NCI-H526 (cell line): Measurements from ENCODE around the gene SPDYE2B.
"Not testable (repeated sequence)": the region's sequence is repeated elsewhere in the genome, so short reads cannot be mapped to it uniquely, and the experiment has no call there.

Experiments used
- DNase-seq, 2 experiments: peaks; one replicate each; lab custom pipeline; 2025; lab: John Stamatoyannopoulos, UW

The SPDYE2B gene

DNA sequence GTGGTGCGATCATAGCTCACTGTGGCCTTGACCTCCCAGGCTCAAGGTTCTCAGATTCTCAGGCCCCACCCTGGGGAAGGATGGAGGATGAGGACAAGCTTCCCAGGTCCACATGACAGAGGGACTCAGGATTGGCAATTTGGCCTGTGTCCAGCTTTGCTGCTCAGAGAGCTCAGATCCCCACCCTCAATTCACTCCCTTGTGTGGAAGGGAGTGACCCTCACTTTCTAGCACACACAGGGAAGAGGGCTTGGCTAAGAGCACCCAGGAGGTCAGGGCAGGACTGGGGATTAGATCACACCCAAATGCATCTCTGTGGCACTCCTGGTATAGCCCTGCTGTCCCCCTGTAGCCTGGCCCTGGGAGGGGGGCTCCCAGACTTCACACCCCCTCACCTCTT, 6.7 kb upstream of the SPDYE2B start:
- DNase-seq: not testable (repeated sequence)

DNA sequence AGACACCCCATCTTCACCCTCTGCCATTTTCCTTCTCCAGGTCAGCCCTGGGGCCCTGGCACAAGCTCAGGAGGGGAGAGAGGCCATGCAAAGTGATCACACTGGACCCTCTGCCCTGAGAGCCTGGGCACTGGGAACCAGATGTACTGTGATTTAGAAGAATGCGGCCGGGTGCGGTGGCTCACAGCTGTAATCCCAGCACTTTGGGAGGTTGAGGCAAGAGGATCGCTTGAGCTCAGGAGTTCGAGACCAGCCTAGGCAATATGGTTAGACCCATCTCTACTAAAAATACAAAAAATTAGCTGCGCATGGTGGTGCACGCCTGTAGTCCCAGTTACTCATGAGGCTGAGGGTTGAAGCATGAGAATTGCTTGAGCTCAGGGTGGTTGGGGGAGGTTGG, 2.3 kb upstream of the SPDYE2B start:
- DNase-seq: not testable (repeated sequence)

DNA sequence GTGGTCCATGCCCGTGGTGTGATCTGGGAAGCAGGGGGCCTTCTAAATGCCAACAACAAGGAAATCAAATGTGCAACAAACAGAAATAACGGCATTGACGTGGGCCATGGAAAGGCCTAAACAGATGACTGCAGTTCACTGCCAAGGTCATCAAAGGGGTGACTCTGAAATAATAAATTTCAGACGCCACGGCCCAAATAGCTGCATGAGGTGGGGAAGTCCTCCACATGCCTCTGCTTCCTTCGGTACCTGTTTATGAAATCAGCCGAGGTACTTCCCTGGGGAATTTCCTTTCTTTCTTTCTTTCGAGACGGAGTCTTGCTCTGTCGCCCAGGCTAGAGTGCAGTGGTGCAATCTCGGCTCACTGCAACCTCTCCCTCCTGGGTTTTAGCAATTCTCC, 14.6 kb downstream of the SPDYE2B start:
- DNase-seq: not testable (repeated sequence)

DNA sequence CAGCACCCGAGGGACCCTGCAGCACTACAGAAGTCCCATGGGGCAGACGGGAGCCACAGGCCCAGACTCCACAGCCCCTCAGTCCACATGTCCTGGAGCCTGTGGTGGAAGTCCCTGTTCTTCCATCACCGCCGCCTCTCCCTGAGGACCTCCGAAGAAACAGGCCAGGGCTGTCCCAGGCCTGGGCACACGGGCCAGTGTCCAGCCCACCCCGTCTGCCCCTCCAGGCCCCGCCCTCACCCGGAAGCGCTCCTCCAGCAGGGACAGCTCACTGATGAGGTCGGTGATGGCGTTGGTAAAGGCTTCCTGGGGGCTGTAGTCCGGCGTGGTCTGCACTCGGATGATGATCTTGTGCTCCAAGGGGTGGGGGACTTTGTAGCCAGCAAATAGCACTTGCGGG, 16.7 kb downstream of the SPDYE2B start:
- DNase-seq: not testable (repeated sequence)

DNA sequence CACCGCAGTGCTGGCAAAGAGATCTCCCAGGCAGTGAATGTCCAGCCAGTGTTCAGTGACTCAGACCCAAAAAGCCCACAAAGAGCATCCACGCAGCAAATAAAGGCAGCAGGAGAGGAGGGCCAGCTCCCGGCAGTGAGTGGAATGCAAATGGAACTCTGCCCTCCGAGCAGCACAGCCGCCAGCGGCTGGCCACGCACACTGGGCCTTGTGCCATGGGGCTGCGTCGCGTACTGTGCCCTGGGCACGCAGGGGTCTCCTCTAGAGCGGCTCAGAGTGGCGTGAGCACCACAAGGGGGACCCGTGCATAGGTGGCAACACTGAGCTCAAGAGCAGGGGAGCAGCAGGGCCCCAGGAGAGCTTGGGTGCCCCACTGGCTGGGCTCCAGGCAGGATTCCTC, 17.4 kb downstream of the SPDYE2B start:
- DNase-seq: not testable (repeated sequence)

DNA sequence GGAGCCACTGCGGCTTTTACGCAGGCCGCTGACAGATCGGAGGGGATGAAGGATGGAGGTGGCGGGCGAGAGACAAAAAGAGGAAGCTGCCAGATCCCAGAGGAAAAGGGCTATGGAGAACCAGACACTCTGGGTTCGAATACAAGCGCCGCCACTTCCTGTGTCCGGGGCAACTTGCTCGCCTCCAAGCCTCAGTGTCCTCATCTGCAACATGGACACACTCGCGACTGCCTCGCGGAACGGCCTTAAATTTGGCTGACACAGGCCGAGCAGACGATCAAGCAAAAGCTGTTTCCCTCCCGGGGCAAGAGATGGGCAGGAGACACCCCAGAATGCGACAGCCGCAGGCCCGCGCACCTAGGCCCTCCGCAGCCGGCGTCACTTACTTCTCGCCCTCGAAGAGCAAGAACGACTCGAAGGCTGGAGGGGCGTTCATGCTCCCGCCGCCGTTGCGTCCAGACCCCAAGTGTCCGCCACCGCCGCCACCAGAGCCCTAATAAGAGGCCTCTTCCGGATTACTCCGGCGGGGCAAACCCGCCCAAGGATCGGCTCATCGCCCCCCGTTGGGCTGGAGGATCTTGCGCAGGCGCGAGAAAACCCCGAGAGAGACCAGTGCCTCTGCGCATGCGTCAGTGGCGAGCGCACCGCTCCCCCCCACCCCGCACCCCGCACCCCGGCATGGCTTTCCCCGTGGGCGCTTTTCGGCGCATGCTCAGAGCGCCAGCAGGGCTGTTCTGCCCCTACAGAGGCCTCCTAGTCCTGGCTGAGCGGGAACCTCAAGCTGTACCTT, 21.2 kb downstream of the SPDYE2B start, which contains the start of gene POLR2J2:
POLR2J2 (minus strand) TSS at position 498 of the 790 bp plus-strand sequence; CDS start at position 436, 62 bp downstream.
- not testable (repeated sequence) for DNase-seq

DNA sequence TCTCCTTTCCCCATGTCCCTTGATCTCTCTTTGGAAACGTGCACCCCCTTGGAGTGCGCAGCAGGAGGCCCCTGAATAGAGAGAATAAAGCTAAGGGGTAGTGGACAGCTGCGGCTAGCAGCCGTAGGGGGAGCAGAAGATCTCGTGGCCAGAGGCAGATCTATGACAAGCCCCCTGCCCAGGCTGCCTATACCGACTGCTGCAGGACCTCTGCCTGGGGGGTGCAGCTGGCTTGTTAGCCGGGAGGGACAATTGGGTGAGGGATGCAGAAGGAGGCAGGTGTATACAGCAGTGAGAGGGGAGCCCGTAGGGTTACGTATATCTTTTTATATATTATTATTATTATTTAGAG, 21.8 kb downstream of the SPDYE2B start:
- not testable (repeated sequence) for DNase-seq

DNA sequence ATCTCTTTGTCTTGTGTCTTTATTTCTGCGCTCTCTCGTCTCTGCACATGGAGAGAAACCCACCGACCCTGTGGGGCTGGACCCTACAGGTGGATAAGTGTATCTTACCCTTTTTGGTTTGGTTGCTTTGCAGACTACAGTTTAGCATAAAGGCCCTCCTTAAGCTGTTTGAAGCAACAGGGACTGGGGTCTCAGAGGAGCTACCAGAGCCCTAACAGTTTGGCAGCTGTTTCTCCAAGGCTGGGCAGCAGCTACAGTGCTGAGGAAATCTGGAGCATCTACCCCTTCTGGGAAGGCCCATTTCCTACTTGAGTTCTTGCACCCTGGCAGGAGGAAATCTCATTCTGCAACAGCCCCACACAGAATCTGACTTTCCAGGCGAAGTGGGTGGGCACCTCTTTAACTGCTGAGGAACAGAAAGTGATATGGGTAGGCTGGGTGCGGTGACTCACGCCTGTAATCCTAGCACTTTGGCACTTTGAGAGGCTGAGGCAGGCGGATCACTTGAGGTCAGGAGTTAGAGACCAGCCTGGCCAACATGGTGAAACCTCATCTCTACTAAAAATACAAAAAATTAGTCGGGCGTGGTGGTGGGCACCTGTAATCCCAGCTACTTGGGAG, 23.4 kb downstream of the SPDYE2B start:
- not testable (repeated sequence) for DNase-seq

DNA sequence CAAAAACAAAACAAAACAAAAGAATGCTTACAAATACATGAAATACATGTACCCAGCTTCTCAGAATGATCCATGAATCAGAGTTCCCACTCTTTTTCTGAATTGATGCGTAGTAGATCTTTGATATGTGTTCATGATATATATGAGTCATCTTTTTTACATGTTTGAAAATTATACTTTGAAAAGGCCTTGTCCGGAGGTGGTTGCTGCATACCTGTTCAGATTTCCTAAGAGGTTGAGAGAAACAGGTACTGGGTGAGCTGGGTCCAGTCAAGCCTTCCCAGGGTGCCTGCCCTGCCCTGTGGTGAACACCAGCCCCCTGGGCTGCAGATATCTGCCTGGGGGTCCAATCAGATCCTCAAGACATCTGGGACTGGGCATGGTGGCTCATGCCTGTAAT, 25.4 kb downstream of the SPDYE2B start:
- DNase-seq: not testable (repeated sequence)

DNA sequence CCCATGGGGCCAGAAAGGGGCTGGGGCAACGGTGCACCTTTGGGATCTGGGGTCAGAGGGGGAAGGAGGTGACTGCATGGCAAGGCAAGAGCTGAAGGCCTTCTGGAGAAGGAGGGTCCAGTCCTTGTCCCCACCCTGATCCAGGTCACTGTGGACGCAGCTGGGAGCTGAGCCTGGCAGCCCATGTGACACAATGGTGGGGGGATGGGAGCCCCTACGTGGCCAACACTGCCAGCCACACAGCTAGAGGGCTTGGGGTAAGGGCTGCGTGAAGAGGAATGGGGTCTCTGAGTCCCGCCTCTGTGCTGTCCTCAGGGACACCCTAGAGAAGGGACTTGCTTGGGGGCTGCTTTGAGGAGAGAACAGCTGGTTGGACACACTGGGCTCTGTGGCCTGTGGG, 30.7 kb downstream of the SPDYE2B start:
- not testable (repeated sequence) for DNase-seq

DNA sequence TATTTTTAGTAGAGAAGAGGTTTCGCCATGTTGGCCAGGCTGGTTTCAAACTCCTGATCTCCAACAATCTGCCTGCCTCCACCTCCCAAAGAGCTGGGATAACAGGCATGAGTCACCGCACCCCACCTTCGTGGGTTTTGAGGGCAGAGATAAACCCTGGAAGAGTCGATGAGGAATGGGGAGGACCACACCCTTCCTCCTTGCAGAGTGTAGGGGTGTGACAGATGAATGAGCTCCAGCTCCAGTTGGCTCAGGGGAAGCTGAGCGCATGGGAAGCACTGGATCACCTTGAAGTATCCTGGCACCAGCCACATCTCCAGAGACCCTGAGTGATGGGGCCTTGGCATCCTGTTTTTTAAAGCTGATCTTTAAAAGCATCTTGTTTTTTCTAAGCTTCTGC, 32.4 kb downstream of the SPDYE2B start:
- not testable (repeated sequence) for DNase-seq

DNA sequence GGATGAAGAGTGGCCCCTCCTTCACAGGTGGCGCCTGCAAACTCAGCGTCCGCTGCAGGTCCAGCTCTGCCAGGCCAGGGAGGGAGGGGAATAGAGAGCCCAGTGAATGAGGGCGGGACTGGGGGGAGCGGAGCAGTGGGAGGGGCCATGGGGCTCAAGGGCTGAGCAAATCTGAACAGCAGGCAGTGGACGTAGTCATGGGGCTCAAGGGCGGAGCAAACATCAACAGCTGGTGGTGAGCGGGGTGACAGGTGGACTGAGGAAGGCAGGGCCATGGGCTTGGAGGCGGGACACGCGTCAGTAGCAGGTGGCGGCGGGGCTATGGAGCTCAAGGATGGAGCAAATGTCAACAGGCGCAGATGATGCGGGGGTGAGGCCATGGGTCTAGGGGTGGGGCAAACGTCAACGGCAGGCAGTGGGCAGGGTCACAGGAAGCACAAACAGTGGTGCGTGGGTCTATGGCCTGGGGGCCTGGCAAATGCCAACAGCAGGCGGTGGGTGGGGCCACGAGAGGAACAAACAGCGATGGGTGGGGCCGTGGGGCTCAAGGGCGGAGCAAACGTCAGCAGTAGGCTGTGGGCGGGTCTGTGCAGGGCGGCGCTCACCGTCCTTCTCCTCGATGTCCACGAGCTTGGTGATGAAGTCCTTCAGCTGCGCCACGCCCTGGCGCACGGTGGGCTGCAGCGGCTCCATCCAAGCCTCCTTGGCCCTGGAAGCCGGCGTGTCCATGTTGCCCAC, 38.3 kb downstream of the SPDYE2B start:
- DNase-seq: not testable (repeated sequence)

DNA sequence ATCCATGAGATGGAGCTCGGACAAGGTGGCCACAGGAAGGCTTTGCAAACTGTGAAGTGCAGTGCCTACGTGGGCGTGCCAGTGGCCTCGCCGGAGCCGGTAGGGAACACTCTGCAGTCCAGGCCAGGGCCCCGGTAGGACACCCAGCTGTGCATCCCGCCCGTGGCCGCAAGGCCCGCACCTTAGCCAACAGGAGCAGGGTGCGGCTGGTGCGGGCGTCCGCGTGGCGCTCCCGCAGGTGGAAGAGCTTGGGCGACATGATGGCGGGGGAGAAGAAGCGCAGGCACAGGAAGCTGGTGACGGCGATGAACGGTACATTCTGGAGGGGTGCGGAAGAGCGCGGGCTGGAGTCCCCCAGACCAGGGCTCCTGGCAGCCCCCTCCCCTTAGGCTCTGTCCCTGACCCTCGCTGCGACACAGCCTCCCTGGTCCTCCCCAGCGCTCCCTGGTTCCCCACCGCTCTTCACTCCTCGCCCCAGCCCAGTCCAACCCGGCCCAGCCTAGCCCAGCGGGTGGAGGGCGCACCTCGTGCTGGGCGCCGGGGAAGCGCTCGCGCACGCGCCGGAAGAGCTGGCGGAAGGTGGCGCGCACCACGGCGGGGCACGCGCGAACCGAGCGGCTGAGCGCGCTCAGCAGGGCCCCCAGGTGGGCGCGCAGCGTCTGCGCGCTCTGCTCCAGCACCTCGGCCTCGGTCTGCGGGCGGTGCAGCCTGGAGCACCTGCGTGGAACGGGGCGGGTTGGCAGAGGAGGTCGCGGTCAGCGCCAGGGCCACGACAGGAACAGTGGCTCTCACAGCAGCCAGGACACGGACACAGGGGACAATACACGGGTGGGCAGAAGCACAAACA, 39.5 kb downstream of the SPDYE2B start:
- DNase-seq: not testable (repeated sequence)

DNA sequence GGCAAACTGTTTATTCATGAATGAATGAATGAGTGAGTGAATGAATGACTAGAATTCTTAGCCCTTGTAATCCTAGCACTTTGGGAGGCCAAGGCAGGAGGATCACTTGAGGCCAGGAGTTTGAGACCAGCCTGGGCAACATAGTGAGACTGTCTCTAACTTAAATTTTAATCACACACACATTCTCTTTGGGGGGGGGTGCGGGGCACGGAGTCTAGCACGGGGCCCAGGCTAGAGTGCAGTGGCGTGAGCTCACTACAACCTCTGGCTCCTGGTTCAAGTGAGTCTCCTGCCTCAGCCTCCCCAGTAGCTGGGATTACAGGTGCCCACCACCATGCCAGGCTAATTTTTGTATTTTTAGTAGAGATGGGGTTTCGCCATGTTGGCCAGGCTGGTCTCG, 40.5 kb downstream of the SPDYE2B start:
- DNase-seq: not testable (repeated sequence)

DNA sequence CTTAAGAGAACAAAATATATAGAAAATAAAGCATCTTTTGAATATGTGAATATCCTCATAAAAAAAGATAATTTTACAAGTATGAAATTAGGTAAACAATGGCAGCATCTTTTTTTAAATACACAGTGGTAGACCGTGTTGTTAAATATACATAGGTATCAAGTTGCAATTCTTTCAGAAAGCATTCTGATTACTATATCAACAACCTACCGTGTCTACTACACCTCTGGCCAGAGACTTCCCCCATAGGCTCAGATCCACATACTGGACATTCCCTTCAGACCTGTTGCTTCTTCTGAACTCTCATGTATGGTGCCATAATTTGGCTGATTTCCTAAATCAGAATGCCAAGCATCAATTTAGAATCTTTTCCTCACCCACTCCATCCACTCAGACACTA, 43.9 kb downstream of the SPDYE2B start:
- DNase-seq: not testable (repeated sequence)

DNA sequence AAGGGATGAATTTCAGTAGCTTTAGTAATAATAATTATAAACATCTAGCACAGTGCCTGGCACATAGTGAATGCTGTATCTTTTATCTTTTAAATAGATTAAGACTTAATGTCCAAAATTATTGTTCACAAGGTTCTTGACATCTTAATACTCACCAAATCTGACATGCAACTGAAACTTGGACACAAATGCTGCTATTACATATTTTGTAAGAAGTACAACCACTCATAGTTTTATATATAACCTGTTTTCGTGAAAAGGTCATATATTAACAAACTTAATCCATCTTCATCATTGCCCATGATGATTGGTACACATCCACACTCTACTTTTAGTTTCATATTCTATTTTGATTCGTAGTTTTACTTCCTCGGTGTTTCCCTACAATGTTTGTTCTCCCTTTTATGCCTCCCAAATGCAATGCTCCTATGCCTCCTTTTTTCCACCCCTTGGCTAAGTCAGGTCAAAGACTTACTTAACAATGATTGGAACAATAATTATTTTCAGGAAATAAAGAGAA, 45.0 kb downstream of the SPDYE2B start:
- DNase-seq: not testable (repeated sequence)

DNA sequence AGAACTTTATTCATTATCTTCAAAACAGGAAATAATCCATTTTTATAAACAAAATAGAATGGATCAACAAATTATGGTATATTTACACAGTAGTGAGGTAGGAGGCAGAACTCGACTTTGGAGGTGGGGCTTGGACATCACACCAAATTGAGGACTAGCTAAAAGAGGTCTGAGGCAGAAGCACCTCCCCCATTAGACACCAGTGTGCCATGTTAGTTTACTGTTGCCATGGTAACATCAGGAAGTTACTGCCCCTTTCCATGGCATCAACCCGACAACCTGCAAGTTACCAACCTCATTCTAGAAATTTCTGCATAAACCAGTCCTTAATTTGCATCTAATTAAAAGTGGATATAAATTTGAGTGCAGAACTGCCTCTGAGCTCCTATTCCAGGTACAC, 45.9 kb downstream of the SPDYE2B start:
- DNase-seq: not testable (repeated sequence)

DNA sequence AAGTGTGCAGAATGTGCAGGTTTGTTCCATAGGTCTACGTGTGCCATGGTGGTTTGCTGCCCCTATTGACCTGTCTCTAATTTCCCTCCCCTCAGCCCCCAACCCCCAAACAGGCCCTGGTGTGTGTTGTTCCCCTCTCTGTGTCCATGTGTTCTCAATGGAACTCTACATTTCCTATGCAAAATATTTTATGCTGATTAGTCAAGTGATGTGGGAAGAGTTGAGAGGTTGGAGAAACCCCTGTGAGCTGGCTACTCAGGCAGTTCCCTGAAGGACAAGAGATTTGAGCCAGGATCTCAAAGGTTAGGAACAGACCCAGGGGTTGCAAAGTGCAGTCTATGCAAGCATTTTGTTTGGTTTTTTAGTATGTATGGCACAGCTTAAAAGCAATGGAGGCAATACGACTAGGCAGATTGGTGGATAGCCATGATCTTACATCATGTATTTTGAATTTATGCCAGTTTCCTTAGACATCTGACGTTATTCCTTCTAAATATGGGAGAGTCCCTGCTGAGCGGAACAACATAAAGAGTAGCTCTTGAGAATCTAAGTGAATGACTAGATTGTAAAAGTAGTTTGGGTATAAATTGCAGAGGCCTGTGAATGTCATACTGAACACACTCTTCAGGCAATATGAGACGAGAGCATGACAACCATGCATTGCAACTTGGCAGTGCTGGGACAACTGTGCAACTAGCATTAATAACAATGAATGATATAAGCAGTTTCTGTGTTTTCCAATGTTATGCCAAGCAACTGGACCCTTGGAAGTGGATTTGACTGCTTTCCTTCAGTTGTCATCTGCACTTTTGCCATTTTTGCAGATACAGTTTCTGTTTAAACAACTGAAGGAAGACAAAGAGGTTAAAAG, 47.8 kb downstream of the SPDYE2B start:
- peak in 1 of 2 experiments; percentile 3 for DNase-seq

DNA sequence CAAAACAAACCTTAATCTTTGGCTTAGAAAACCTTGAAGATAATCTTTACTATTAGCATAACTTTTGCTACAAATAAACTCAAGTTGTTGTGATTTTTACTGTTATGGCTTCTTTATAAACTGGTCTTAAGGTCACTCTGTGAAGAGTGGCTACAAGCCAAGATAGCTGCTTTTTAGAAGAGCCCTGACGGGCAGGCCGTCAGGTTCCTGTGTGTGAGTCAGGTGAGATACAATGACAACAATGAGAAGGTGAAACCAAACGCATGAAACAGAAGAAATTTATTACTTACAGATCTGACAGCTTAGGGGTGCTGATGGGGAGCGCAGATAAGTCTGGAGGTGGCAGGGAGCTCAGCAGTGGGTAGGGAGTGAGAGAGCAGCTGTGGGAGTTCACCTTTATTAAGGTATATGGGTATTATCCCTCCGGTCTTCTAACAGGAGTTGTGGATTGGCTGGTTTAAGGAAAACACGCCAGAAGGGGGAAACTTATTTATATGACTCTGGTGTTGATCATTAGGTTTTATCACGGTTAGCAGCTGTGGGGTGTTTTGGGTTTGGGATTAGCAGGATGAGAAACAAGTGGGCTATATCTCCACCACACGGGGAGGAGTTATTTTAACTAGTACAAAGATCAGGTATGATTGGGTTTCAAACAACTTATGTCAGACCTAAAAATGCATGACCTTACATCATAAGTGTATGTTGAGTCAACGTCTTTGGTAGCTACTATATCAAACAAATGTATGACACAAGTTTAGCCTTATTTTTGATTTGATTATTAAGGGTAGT, 49.0 kb downstream of the SPDYE2B start:
- not testable (repeated sequence) for DNase-seq
